HS-27A (cell line): Measurements from ENCODE around the gene STK36.

ENCODE experiments used
- DNase-seq: peaks from one replicate; pipeline ENCODE4 v3.0.0-alpha.2; 2012; ENCODE audit warnings: low read depth, missing footprints

STK36 gene

DNA sequence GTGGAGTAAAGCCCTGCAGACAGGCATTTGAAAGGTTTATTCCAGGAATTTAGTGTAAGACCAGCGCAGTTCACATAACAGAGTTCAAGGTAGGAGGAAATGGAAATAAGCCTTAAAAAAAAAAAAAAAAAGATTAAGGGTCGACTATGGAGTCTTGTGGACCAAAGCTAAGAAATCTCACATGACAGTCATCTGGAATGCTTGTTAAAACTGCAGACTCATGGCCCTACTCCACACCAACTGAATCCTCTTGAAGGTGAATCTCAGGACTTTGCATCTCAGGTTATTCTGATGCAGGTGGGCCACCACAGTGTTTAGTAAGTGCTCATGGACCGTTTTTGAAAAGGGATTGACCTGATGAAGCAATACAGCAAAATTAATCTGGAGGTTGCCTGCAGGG lies 47.6 kb downstream of the STK36 start:
- DNase-seq, result no peak

DNA sequence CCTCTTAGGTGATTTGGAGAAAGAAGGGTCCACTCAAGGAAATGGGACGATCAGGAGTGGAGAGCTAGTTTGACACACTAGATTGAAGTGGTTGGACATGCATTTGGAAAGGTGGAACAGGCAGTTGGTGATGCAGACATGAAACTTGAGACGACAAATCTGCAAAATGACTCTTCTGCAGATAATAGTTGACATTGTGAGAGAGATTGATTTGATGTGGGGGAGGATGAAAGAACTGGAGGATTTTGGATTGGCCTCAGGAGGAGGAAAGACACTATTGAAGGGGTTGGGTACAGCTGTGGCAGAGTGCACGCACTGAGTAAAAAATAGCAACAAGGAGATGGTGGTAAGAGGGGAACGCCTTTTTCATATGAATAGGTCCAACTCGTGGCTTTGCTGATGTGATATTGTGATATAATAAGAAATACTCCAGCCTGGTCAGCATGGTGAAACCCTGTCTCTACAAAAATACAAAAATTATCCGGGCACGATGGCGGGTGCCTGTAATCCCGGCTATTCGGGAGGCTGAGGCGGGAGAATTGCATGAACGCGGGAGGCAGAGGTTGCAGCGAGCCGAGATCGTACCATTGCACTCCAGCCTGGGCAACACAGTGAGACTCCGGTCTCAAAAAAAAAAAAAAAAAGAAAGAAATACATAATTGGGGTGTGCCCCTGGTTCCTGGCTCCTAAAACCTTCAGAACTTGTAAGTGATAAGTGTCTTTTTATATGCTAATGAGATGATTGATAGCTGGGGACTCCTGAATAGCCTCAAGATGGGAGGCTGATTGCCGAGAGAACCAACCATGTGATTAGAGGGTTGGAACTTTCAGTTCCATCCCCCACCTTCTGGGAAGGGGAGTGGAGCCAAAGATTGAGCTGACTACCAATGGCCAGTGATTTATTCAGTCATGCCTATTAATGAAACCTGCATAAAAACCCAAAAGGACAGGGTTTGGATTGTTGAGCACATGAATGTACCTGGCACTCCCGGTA lies 48.5 kb downstream of the STK36 start:
- no peak for DNase-seq

DNA sequence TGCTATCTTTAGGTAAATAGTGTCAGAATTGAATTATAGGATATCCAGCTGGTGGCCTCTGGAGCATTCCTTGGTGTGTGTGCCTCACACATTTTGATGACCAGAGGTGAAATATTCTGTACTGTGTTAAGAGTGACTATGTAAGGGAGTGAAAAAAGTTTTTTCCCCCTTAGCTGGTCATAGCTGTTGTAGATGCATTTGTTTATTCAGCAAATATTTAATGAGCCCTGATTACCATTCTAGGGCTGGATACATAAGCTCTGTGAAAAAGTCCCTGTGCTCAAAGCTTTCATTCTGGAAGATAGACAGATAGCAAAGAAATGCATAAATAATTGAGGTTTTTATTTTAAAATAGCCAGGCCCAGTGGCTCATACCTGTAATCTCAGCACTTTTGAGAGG lies 49.6 kb downstream of the STK36 start:
- no peak for DNase-seq

DNA sequence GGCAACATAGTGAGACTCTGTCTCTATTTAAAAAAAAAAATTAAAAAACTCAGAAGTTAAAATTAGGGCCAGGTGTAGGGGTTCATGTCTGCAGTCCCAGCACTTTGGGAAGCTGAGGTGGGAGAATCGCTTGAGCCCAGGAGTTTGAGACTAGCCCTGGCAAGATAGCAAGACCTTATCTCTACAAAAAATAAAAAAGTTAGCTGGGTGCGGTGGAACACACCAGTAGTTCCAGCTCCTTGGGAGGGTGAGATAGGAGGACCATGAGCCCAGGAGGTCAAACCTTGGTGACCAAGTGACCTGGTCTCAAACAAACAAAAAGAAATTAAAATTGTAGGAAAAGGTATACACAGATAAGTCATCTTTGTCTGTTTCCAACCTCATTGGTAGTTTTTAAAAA lies 50.0 kb downstream of the STK36 start:
- DNase-seq, result no peak

DNA sequence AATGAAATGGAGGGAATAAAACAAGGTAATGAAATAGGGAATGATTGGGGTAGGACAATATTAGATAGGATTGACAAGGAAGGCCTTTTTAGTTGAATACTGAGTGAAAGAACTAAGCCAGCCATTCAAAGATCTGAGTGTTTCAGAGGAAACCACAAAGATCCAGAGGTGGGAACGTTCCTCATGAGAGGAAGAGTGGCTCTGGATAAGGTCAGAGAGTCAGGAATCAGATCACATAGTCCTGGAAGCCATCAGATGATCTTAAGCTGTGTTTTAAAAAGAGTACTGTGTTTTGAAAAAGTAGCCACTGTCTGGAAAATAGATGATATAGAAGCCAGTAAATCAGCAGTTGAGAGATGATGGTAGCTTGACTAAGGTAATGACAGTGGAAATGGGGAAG lies 50.5 kb downstream of the STK36 start:
- DNase-seq, result no peak

DNA sequence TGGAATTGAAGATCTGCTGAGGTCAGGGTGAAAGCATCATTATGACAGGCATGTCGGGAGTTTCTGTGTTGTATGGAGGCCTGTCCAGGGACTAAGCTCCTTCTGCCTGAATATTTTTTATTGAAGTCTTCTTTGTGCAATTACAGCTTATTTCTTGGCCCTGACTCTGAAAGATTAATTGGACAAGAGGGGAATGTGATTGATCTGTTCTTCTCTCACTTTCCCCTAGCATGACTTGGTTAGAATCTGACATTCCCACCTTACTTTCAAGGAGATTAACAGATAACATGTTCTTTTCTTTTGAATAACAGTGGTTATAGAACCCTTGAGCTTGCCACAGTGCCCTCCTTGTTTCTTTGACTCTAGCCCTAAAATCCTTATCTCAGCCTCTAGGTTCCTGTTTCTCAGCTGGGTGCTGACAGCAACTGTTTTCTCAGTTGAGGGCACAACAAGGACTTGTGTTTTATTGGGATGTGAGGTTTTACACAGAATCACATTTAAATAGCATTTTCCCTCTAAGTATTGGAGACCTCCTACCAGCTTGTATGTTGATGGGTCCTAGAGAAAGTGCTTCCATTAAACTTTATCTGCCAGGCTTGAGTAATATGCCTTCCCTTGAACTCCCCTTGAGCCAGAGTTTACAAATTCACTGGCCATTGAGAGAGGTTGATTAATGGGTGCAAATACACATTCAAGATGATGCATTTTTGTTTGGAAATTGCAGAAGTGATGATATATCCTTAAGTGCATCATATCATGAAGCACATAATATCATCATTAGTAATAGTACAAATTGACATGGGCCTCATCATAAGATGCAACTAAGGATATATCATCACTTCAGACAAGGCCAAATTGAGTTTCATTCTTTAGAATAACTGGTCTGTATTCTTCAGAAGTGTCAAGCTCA lies 51.2 kb downstream of the STK36 start:
- DNase-seq, result no peak

DNA sequence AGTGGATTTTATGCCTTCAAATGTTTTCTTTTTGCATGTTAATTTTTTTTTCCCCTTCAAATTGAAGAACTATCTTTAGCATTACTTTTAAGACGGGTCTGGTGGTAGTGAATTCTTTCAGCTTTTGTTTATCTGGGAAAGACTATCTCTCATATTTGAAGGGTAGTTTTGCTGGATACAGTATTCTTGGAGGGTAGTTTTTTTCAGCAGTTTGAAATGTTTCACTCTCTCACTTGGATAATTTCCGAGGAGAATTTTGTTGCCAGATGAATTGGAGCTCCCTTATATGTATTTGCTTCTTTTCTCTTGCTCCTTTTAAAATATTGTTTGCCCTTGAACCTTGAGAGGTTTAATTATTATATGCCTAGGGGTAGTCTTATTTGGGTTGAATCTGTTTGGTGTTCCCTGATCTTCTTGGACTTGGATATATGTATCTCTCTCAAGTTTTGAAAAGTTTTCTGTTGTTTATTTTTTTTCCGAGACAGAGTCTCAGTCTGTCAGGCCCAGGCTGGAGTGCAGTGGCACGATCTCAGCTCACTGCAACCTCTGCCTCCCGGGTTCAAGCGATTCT lies 54.2 kb downstream of the STK36 start:
- DNase-seq, result no peak

DNA sequence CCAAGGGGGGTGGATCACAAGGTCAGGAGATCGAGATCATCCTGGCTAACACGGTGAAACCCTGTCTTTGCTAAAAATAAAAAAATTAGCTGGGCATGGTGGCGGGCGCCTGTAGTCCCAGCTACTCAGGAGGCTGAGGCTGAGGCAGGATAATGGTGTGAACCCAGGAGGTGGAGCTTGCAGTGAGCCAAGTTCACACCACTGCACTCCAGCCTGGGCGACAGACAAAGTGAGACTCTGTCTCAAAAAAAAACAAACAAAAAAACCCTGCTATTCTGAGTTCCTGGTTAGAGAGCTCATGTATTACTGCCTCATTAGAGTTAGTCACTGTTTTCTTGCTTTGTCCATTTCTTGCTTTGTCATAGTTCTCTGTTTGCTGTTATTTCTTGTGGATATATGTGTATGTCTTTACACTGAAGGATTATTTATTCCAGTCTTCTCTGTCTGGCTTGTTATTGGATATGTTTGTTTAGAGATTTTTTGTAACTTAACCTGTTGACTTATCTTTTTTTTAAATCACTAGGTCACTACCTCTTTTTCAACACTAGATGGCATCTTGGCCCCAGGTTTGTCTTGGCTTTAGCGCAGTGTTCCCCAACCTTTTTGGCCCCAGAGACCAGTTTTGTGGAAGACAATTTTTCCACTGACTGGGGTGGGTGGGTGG lies 55.7 kb downstream of the STK36 start:
- DNase-seq, result no peak

DNA sequence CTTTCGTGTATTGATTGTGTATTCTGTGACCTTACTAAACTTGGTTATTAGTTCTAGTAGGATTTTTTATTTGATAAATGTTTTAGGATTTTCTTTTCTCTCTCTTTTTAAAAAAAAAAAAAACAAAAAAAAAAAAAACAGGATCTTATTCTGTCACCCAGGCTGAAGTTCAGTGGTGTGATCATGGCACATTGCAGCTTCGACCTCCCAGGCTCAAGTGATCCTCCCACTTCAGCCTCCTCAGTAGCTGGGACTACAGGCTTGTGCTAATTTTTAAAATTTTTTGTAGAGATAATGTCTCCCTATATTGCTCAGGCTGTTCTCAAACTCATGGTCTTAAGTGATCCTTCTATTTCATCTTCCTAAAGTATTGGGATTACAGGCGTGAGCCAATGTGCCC lies 57.8 kb downstream of the STK36 start:
- DNase-seq, result no peak

DNA sequence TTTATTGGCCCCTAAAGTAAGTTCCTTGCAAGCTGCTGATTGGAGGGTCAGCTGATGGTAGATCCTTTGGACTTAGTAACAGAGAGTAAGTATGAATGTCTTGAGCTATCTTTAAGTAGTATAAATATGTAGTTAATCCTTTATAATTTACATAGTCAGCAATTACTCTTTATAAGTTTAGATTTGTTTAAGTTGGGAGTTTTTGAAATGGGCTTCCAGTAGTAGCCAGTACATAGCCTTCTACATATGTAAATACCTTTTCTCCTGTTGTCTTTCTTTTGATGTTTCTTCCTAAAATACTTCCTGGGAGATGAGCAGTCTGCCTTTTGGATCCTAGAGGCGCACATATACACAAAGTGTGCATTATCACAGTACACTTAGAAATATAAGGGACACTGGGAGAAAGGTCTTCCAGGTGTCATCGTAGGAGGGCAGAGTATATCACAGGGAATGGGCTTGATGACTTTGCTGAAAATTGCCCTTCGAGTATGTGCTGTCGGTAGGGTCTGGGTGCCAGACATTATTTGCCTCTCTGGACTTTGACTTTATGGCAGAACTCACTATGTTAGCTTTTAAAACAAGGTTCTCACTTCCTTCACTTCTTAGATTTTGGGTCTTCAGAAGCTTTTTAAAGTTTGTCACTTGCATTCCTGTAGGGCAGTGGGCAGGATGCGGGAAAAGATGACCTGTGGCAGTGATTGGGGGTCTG lies 60.3 kb downstream of the STK36 start:
- no peak for DNase-seq

DNA sequence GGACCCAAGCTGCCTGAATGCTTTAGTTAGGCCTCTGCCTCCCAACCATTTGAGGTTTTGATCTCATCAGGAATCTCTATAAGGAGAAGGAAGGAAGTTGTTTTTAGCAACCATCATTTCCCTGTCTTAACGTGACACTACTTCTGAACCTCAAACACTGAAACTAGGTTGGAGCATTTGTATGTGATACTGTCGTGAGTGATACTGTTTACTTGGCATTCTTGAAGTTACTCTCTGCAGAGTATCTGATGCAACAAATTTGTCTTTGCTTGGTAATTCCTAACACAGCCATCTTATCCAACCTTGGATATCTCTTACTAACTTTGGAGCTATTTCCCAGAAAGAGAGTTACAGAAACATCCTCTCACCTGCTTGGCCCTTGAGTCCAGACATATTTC lies 60.9 kb downstream of the STK36 start:
- DNase-seq, result no peak

DNA sequence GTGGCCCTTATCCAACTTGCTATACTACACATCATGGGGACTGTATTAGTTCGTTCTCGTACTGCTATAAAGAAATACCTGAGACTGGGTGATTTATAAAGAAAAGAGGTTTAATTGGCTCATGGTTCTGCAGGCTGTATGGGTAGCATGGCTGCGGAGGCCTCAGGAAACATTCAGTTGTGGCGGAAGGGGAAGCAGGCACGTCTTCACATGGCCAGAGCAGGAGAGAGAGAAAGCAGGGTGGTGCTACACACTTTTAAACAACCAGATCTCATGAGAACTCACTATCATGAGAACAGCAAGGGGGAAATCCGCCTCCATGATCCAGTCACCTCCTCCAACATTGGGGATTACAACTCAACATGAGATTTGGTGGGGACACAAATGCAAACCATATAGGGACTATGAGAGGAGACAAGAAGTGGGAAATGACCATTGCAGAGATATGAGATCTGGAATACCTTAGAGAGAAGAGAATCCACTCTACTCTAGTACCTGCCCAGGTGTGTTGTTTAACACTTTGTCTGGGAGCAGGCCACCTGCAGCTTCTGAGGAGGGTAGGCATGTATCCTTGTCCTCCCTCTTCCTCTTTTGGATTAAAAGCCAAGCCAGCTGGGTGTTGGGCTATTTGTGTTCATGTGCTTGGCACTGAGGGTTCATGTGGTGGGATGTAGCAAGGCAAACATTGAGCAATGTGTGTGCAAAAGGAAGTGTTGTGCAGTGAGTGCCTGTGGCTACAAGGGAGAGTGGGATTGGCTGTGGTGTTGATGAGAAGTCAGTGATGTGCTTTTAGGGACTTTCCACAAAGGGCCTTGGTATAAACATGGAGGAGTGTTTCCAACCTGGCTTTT lies 61.5 kb downstream of the STK36 start:
- DNase-seq, result no peak

DNA sequence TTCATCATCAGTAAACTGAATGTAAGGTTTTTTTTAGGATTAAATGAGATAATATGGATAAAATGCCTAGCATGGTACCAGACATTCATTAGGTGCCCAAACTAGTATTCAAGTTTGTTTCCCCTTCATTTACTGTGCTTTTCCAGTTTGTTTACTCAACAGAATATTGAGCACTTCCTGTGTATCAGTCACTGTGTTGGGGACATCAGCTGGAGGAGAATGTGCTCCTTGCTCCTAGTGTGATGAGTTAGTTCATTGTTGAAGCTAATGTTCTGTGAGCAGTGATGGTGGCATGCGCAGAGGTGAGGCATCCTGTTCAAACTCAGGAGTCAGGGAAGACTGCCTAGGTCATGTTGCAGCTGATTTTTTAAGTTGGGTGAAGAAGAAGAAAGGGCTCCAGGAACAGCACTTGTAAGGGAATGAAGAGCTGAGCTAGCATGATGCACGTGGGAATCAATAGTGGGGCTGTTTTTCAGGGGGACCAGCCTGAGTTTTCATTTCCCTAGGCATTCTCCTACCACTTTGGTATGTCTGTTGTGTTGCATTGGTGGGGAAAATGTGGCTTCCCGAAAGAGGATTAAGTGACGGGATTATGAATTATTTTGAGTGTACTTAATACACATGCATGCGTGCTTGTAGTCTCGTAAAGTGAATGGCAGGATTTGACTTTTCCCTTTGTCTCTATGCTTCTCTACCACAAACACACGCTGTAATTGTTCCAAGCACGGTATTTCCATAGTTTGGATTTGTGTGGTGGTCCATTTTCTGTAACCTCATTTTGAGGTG lies 62.5 kb downstream of the STK36 start:
- DNase-seq, result no peak

DNA sequence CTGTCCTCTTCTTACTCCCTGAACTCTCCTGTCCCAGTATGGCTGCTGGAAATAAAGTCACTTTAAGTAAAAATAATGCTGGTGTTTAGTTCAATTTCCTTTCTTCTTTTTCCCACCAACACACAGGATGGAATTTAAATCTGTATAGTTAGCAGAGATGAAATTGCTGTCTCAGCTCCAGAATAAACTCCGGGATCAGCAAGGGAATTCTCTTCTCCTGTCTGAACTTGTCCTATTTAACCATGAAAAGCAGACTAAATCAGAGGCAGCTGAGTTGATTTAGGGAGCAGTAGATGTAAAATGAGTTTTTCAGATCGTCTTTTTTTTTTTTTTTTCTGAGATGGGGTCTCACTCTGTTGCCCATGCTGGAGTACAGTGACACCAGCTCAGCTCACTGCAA lies 64.6 kb downstream of the STK36 start:
- no peak for DNase-seq

DNA sequence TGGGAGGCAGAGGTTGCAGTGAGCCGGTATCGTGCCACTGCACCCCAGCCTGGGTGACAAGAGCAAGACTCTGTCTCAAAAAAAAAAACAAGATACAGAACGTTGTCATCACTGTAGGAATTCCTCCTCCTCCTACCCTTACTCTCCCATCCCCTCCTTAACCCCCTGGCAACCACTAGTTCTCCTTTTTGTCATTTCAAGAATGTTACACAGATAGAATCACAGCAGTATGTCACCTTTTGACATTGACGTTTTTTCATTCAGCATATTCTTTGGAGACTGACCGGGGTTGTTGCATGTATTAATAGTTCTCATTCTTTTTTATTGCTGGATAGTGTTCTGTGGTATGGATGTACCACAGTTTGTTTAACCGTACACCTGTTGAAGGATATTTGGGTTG lies 71.2 kb downstream of the STK36 start:
- no peak for DNase-seq

DNA sequence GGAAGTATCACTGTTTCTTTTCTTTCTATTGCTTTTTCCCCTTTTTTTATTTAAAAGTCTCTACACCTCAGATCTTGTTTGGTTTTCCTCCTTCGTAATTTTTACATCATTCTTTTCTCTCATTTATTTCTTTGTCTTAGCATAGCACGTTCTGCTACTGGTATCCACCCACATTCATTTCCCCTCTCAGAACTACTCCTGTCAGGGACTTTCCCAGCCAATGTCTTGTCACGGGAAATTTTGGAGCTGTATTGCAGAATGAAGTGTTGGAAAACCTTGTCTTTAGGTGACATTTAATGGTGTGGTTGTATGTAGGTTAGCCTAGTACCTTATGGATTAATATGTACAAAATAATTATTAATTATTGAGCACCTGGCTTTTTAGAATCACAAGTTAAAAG lies 72.7 kb downstream of the STK36 start:
- no peak for DNase-seq

DNA sequence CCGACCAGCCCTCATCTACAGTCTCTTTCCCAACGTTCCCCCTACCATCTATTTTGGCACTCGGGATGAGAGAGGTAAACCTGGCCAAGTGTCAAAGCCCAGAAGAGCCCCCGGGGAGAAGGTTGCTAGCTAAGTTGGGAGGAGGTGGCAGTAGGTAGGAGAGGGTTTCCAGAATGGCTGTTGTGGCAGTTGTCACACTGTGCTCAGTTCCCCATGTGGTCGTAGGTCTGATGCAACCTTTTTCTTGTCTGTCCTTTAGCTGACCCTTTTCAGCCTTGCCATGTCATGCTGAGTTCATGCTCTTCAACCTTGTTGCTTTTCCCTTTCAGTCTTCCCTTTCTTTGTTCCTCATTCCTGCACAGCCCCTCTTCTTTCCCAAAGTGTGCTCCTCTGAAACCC lies 73.3 kb downstream of the STK36 start:
- DNase-seq, result no peak

DNA sequence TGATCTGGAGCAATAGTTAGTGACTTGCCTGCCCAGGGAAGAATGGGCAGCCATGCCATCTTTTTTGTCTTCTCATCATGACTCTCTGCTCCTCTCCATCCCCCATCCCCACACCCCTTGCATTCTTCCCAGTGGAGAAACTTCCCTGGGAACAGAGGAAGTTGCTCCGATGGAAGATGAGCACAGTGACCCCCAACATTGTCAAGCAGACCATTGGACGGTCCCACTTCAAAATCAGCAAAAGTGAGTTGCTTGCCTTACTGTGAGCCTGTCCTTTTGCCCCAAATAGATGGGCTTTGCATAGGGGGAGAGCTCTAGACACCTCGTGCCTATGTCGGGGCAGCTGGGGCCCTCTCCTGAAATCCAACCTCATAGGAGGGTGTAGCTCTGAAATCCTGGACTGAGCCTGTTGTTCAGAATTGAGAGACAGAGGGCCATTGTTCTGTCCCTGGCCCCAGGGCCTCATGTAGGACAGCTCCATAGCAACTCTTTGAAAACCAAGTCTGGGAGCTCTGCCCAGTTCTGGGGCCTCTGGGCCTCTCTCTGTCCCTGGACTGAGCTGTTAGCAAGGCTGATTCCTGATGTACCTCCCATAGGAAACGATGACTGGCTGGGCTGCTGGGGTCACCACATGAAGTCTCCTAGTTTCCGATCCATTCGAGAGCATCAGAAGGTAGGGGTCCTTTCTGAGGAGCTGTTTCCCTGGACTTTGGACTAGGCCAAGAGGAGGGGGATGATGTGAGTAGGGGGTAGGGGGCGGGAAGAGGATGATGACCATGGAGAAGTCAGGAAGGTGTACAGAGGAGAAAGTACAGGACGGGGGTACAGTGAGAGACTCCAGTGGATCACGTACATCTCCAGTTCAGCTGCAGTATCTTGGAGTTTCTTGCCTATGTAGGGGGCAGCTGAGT lies 73.9 kb downstream of the STK36 start:
- DNase-seq, result no peak

DNA sequence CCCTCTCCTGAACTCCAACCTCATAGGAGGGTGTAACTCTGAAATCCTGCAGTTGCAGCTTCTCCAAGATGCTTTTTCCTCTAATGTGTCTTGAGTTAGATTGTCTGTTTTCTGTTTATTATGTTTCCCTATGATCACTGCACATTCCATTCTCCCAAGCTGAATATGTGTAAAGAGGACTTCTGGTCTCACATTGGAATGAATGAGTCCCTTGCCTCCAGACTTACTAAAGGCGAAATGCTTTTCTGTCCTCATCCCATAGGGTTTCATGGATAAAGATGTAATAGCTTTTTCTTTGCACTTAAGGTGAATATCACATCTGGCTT lies 74.5 kb downstream of the STK36 start:
- no peak for DNase-seq
